Skeletal muscle tissue (tissue), 4 donors: ENCODE data around the gene ARFGAP1. TPM values are rescaled to one million over a fixed set of nuclear protein-coding genes. Genes with fewer than 3 reads are reported as not detected.

Experiments
- H3K27ac ChIP-seq: one replicate; pipeline ENCODE4 v1.7.0; 2013; ENCODE audit warnings: mild to moderate bottlenecking, low read depth, low read length, inconsistent platforms
- H3K27me3 ChIP-seq, 3 donors: one replicate each; pipeline ENCODE4 v1.7.0; 2013; ENCODE audit warnings: low read length in 3 of 3; ENCODE audit not compliant: control insufficient read depth in 3 of 3, insufficient read depth in 3 of 3
- H3K36me3 ChIP-seq, 3 donors: one replicate each; pipeline ENCODE4 v1.7.0; 2013; ENCODE audit warnings: low read length in 3 of 3; ENCODE audit not compliant: control insufficient read depth in 3 of 3, insufficient read depth in 3 of 3
- H3K4me1 ChIP-seq, 3 donors: one replicate each; pipeline ENCODE4 v1.7.0; 2013; ENCODE audit warnings: low read length in 3 of 3, mild to moderate bottlenecking in 3 of 3; ENCODE audit not compliant: control insufficient read depth in 3 of 3, insufficient read depth in 3 of 3
- H3K4me3 ChIP-seq, 3 donors: one replicate each; pipeline ENCODE4 v1.7.0; 2013; ENCODE audit warnings: low read length in 3 of 3
- H3K9ac ChIP-seq, 3 donors: one replicate each; pipeline ENCODE4 v1.7.0; 2013; ENCODE audit warnings: low read length in 3 of 3, mild to moderate bottlenecking in 3 of 3, moderate library complexity in 2 of 3, low read depth in 1 of 3
- H3K9me3 ChIP-seq, 3 donors: one replicate each; pipeline ENCODE4 v1.7.0; 2013; ENCODE audit warnings: low read length in 3 of 3; ENCODE audit not compliant: control insufficient read depth in 3 of 3
- total RNA-seq: library from RNA; depleted of rRNA; stranded (reverse); fragments of >200 nt; gene quantifications from one replicate; pipeline ENCODE4 v1.2.3, GENCODE V29; 2014
- donor health status: Osteomylitis.

The ARFGAP1 gene
- total RNA-seq, 1 donor from 2014 or later: 31.8 TPM

DNA sequence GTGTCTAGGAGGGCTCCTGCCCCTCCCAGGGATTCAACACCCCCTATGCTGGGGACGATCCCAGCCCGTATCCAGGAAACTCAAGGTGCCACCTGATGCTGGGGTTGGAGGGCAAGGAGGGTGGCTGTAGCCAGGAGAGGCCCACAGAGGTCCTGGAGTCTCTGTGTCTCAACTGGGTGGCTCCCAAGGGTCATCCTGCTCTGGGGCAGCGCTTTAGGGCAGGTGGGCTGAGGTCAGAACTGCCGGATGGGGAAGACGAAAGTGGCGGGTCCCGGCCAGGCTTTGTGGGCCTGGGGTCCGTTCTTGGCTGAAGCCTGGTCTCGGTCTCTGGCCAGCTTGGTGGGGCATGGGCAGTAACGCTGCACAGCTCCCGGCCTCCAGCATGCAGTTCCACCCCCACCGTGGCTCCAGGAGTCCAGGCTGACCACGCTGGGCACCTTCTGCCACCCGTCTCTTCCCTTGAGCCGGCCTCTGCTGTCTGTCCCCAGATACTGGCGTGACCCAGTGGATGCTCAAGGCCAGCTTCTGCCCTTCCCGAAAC lies 17.6 kb downstream of the ARFGAP1 start:
- H3K4me1 ChIP-seq: no peaks in the 10 kb centered on the region
- H3K36me3 ChIP-seq: peaks cover 18 to 21% (median 21%) of the 10 kb centered on the region in 3 donors
- no peaks in the 10 kb centered on the region for H3K9me3 ChIP-seq
- H3K27ac ChIP-seq: no peak overlapping the region
- H3K9ac ChIP-seq: no peak overlapping the region
- H3K4me3 ChIP-seq: no peak overlapping the region
- H3K27me3 ChIP-seq: peaks cover 12 to 31% (median 29%) of the 10 kb centered on the region in 3 donors

- Histone ChIP-seq H3K36me3 (peaks cover 16 to 17% (median 17%) of the 10 kb centered on the region in 3 donors), H3K4me3 (no peak overlapping the region), H3K27ac (no peak overlapping the region), H3K27me3 (peaks cover 18 to 38% (median 36%) of the 10 kb centered on the region in 3 donors), H3K9ac (no peak overlapping the region), H3K9me3 (no peaks in the 10 kb centered on the region), H3K4me1 (no peaks in the 10 kb centered on the region)
Measured at GRCh38 chr20:63290677-63291472, 18.3 kb downstream of the ARFGAP1 start.

DNA sequence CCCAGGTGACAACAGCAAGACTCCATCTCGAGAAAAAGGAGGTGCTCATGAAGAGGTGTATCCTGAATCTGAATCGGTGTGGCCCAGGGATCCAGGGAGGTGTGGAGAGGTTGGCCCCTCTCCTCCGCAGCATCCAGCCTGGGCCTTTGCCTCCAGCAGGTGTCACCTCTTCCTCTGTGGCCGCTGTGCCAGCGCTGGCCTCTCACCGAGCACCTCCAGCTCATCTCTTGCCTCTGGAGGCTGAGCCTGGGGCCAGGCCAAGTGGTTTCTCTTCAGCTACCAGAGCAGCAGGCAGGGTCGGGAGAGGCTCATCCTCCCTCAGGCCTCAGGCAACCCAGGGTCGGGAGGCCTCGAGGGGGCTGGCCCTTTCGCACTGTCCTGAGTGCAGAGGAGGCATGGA lies 19.2 kb downstream of the ARFGAP1 start:
- H3K4me3 ChIP-seq: no peak overlapping the region
- peaks cover 12 to 14% (median 13%) of the 10 kb centered on the region in 3 donors for H3K36me3 ChIP-seq
- no peaks in the 10 kb centered on the region for H3K9me3 ChIP-seq
- no peak overlapping the region for H3K9ac ChIP-seq
- H3K27ac ChIP-seq: no peak overlapping the region
- peaks cover 22 to 46% (median 43%) of the 10 kb centered on the region in 3 donors for H3K27me3 ChIP-seq
- no peaks in the 10 kb centered on the region for H3K4me1 ChIP-seq

DNA sequence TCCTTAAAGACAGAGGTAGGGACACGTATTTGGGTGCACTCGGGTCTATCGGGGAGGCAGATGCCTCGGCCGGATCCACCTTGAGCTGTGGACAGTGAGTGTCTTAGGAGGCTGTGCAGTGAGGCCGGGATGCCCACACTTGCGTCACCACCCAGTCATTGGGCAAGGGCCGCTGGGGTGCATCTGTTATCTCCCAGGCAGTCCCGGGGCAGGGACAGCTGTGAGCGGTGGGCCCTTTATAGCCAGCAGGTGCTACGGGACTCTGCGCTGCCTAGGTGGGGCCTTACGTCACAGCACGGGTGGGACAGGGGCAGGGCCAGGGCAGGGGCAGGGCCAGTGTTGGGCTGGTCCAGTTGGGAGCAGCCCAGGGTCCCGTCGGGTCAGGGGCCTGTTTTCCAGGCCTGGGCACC lies 19.7 kb downstream of the ARFGAP1 start:
- H3K36me3 ChIP-seq: peaks cover 10 to 14% (median 13%) of the 10 kb centered on the region in 3 donors
- peaks cover 25 to 51% (median 47%) of the 10 kb centered on the region in 3 donors for H3K27me3 ChIP-seq
- no peaks in the 10 kb centered on the region for H3K9me3 ChIP-seq
- no peaks in the 10 kb centered on the region for H3K4me1 ChIP-seq
- no peak overlapping the region for H3K27ac ChIP-seq
- H3K9ac ChIP-seq: no peak overlapping the region
- no peak overlapping the region for H3K4me3 ChIP-seq

DNA sequence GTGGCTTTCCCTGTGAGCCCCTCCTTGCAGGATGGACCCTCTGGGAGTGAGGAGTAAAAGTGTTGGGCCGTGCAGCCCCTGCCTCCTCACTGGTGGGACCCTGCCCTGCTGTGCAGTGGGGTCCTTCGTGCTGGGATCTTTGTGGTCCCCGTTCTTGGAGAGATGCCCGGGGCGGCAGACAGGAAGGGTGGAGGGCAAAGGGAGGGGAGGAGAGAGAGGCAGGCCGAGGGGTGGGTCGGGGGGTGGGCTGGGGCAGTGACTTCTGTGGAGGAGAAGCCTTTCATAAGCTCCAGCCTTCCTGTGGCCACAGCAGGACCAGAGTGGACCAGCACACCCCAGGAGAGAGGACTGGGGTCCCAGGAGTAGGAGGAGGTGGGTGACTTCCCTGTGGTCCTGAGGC lies 20.3 kb downstream of the ARFGAP1 start, which contains the start of gene COL20A1:
Gene COL20A1, plus strand, starts transcription at position 283 of the 400 bp plus-strand sequence. CDS start 1,922 bp downstream, outside the sequence.
- Histone ChIP-seq H3K36me3 (peaks cover 8 to 11% (median 9%) of the 10 kb centered on the region in 3 donors), H3K9me3 (no peaks in the 10 kb centered on the region), H3K27ac (no peak within 1 kb of the TSS), H3K9ac (no peak within 1 kb of the TSS), H3K27me3 (peaks cover 31 to 57% (median 54%) of the 10 kb centered on the region in 3 donors), H3K4me1 (no peaks in the 10 kb centered on the region), H3K4me3 (no peak within 1 kb of the TSS)

- no peaks in the 10 kb centered on the region for H3K4me1 ChIP-seq
- H3K27me3 ChIP-seq: peaks cover 35 to 62% (median 59%) of the 10 kb centered on the region in 3 donors
- no peak overlapping the region for H3K9ac ChIP-seq
- no peak overlapping the region for H3K27ac ChIP-seq
- no peaks in the 10 kb centered on the region for H3K9me3 ChIP-seq
- H3K4me3 ChIP-seq: no peak overlapping the region
- H3K36me3 ChIP-seq: peaks cover 4 to 5% (median 4%) of the 10 kb centered on the region in 3 donors
Measured at GRCh38 chr20:63293456-63293855, 20.8 kb downstream of the ARFGAP1 start.

DNA sequence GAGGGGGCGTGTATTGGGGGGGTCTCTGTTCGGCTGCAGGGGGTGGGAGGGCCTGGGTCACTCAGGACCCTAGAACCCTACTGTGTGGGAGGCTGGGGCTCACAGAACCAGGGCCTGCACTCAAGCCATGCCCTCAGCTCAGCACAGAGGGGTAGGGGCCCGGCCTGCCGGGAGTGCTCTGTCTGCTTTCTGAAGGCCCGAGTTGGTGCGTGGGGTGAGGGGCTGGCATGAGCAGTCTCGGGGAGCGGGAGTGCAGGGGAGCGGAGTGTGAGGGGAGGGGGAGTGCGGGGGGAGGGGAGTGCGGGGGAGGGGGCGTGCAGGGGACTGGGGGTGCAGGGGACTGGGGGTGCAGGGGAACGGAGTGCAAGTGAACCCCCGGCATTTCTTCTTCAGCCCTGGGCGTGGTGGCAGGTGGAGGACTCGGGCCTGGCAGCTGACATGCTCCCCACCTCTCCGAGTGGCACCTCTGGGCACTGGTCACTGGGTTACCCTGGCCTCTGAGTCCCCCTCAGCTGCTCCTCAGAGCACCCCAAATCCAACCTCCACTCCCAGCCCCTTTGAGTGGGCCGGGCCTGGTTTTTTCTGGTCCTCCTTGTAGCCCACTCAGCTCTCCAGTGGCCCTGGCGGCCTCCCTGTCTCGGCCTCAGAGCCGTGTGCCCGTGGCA lies 21.4 kb downstream of the ARFGAP1 start:
- no peak overlapping the region for H3K4me3 ChIP-seq
- no peaks in the 10 kb centered on the region for H3K4me1 ChIP-seq
- no peaks in the 10 kb centered on the region for H3K9me3 ChIP-seq
- no peaks in the 10 kb centered on the region for H3K36me3 ChIP-seq
- no peak overlapping the region for H3K27ac ChIP-seq
- peaks cover 40 to 68% (median 64%) of the 10 kb centered on the region in 3 donors for H3K27me3 ChIP-seq
- H3K9ac ChIP-seq: no peak overlapping the region

DNA sequence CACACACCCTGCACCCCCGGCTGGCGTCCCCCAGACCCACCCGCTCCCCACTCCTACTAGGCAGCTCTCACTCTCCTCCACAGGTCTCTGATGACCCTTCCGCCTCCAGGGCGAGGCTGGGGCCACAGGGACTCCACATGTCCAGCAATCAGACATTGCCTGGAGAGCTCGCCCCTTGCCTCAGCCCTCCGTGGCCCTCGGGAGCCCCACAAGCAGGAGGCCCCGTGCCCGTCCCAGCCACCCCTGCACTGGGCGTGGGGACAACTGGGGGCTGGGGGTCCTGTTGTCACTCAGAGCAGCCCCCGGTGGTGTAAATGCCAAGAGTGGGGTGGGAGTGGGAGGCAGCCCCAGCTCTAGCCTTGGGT lies 21.9 kb downstream of the ARFGAP1 start:
- no peak overlapping the region for H3K4me3 ChIP-seq
- peaks cover 45 to 71% (median 69%) of the 10 kb centered on the region in 3 donors for H3K27me3 ChIP-seq
- no peak overlapping the region for H3K9ac ChIP-seq
- H3K36me3 ChIP-seq: no peaks in the 10 kb centered on the region
- no peaks in the 10 kb centered on the region for H3K9me3 ChIP-seq
- H3K27ac ChIP-seq: no peak overlapping the region
- no peaks in the 10 kb centered on the region for H3K4me1 ChIP-seq

DNA sequence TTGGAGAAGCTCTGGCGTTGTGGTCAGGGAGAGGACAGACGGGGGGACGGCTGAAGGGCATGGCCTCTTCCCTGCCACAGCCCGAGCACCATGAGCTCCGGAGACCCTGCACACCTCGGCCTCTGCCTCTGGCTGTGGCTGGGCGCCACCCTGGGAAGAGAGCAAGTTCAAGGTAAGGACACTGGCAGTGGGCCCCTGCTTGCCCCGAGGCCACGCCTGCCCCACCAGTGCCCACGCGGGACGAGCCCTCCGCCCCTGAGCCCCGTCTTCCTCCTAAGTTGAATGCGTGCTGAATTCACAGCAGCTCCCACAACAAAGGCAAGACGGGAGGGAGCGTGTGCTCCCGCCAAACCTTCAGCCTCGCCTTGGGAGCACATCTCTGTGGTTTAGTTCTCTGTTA lies 22.4 kb downstream of the ARFGAP1 start:
- Histone ChIP-seq H3K27ac (no peak overlapping the region), H3K4me3 (no peak overlapping the region), H3K4me1 (no peaks in the 10 kb centered on the region), H3K9ac (no peak overlapping the region), H3K36me3 (no peaks in the 10 kb centered on the region), H3K27me3 (peaks cover 45 to 71% (median 69%) of the 10 kb centered on the region in 3 donors), H3K9me3 (no peaks in the 10 kb centered on the region)

DNA sequence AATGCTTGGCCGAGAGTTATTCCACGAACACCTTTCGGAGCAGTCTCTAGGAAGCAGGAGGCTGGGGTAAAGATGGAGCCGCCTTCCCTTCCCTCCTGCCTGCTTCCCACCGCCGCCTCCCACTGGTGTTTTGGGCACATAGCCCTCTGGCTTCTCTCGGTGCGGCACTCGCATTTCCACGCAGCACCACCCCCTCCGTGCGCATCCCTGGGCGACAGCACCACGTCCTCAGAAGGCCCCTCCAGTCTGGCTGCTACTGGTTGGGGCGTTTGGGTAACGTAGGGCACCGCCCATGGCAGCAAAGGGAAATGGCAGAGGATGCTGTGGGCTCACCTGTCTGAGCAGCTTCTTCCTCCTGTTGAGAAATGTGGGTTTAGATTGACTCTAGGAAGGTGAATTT lies 22.8 kb downstream of the ARFGAP1 start:
- Histone ChIP-seq H3K27me3 (peaks cover 45 to 71% (median 69%) of the 10 kb centered on the region in 3 donors), H3K9ac (no peak overlapping the region), H3K9me3 (no peaks in the 10 kb centered on the region), H3K27ac (no peak overlapping the region), H3K36me3 (no peaks in the 10 kb centered on the region), H3K4me1 (no peaks in the 10 kb centered on the region), H3K4me3 (no peak overlapping the region)
